K562 (cell line): ENCODE results near the gene PAIP1. TPM values are rescaled to one million over a fixed set of nuclear protein-coding genes. Genes with fewer than 3 reads are reported as not detected.
A peak's percentile ranks its signal among the peaks of the same experiment; 100 is the strongest.

Experiments
- CBFA2T2 ChIP-seq: fragments of 450-650 bp; conservative IDR thresholded peaks from 2 replicates; pipeline ENCODE4 v1.6.1; 2017; ENCODE audit warnings: mild to moderate bottlenecking
- ELF2 ChIP-seq: fragments of 250-450 bp; sonication (Bioruptor Pico); IDR thresholded peaks from 2 replicates; pipeline ENCODE4 v1.5.0; 2021; ENCODE audit warnings: mild to moderate bottlenecking
- GABPB2 ChIP-seq: fragments of 250-450 bp; sonication (Bioruptor Pico); conservative IDR thresholded peaks from 2 replicates; pipeline ENCODE4 v1.5.1; 2021; ENCODE audit warnings: mild to moderate bottlenecking
- GTF2A2 ChIP-seq: IDR thresholded peaks from 2 replicates; pipeline ENCODE4 v1.6.1; 2016; ENCODE audit warnings: mild to moderate bottlenecking, missing genetic modification characterization, missing compliant biosample characterization
- HIVEP1 ChIP-seq: fragments of 250-450 bp; sonication (Bioruptor Pico); IDR thresholded peaks from 2 replicates; pipeline ENCODE4 v1.4.0; 2020; ENCODE audit warnings: mild to moderate bottlenecking
- MIER1 ChIP-seq: fragments of 450-650 bp; IDR thresholded peaks from 2 replicates; pipeline ENCODE4 v1.6.1; 2016; ENCODE audit warnings: antibody characterized with exemption, mild to moderate bottlenecking, low read depth
- NR1H2 ChIP-seq: sonication (generic); formaldehyde crosslinking; IDR thresholded peaks from 2 replicates; pipeline ENCODE4 v1.4.0; 2020; ENCODE audit warnings: mild to moderate bottlenecking, missing genetic modification reagents
- PCBP1 ChIP-seq: fragments of 200-400 bp; formaldehyde crosslinking; IDR thresholded peaks from 2 replicates; pipeline ENCODE4 v1.6.1; 2018; ENCODE audit warnings: mild to moderate bottlenecking, low read depth, low read length; ENCODE audit not compliant: poor library complexity, severe bottlenecking
- RAD21 ChIP-seq, 2 experiments: fragments of 250-450 bp in 1 of 2; fragments of 450-650 bp in 1 of 2; sonication (Bioruptor Pico) in 1 of 2; formaldehyde crosslinking in 1 of 2; IDR thresholded peaks in 1 of 2; conservative IDR thresholded peaks in 1 of 2; 2 replicates each; pipeline versions ENCODE4 v1.4.0 to v1.8.0; 2020 to 2022; ENCODE audit warnings: mild to moderate bottlenecking in 2 of 2, moderate library complexity in 1 of 2
- TOE1 ChIP-seq, 2 experiments: fragments of 450-650 bp in 1 of 2; sonication (generic) in 1 of 2; formaldehyde crosslinking in 1 of 2; IDR thresholded peaks; 2 replicates each; pipeline versions ENCODE4 v1.7.1 to v1.8.0; 2016 to 2022; ENCODE audit warnings: borderline replicate concordance in 2 of 2, mild to moderate bottlenecking in 2 of 2, antibody characterized with exemption in 1 of 2, inconsistent platforms in 1 of 2, low read depth in 1 of 2, missing genetic modification reagents in 1 of 2, moderate library complexity in 1 of 2
- YY1 ChIP-seq, 3 experiments: IDR thresholded peaks; 2 replicates each; pipeline ENCODE4 v1.6.1; 2011; ENCODE audit warnings: low read length in 2 of 3, mild to moderate bottlenecking in 2 of 3, moderate library complexity in 2 of 3, borderline replicate concordance in 1 of 3, control low read depth in 1 of 3, low read depth in 1 of 3; ENCODE audit not compliant: insufficient read depth in 3 of 3, insufficient replicate concordance in 2 of 3, control insufficient read depth in 1 of 3, insufficient read length in 1 of 3; ENCODE audit errors: extremely low read depth in 1 of 3
- ZNF174 ChIP-seq: fragments of 250-450 bp; sonication (Bioruptor Pico); IDR thresholded peaks from 2 replicates; pipeline ENCODE4 v1.4.0; 2020; ENCODE audit warnings: mild to moderate bottlenecking
- polyA plus RNA-seq, 8 experiments: library from polyadenylated mRNA; depleted of rRNA in 4 of 8; stranded (reverse) in 5 of 8; unstranded in 3 of 8; fragments of >200 nt; fragmentation: Nextera tagmentation in 2 of 8; fragmentation: Illumina TruSeq in 1 of 8; extraction: Ambion mirVana in 2 of 8; extraction: Trizol in 1 of 8; gene quantifications; 2 replicates each; pipeline versions ENCODE4 v1.2.1 to v1.2.3, GENCODE V29; 2011 to 2014; ENCODE audit warnings: inconsistent platforms in 1 of 8, missing spikeins in 1 of 8
- total RNA-seq, 7 experiments: library from RNA; depleted of rRNA in 6 of 7; stranded (reverse); fragments of >200 nt in 6 of 7; fragmentation: Illumina TruSeq in 2 of 7; extraction: Trizol in 2 of 7; gene quantifications; 2 replicates each; pipeline versions ENCODE4 v1.2.1 to v1.2.3, GENCODE V29; 2011 to 2021; ENCODE audit warnings: low replicate concordance in 1 of 7
- TF ChIP-seq, protein P1 (sequence below): fragments of 200-800 bp; sonication (Bioruptor generic); IDR thresholded peaks from 2 replicates; pipeline ENCODE4 v1.6.1; 2016; ENCODE audit warnings: missing genetic modification characterization, missing compliant biosample characterization
- TF ChIP-seq, protein P2 (sequence below): fragments of 250-450 bp; sonication (Bioruptor Pico); IDR thresholded peaks from 2 replicates; pipeline ENCODE4 v1.9.0; 2021; ENCODE audit warnings: mild to moderate bottlenecking
- TF ChIP-seq, protein P3 (sequence below): fragments of 450-650 bp; formaldehyde crosslinking; IDR thresholded peaks from 2 replicates; pipeline ENCODE4 v1.4.0; 2022; ENCODE audit warnings: missing genetic modification characterization
- TF ChIP-seq, protein P4 (sequence below): fragments of 250-450 bp; sonication (Bioruptor Pico); IDR thresholded peaks from 2 replicates; pipeline ENCODE4 v1.8.0; 2021; ENCODE audit warnings: moderate library complexity, mild to moderate bottlenecking, inconsistent platforms

PAIP1 gene
- total and polyA plus RNA-seq, 9 of the 15 experiments (the other 6 are each of a cell fraction or from before 2014, with no cell fraction given): 51.7 to 181 (median 102) TPM

DNA sequence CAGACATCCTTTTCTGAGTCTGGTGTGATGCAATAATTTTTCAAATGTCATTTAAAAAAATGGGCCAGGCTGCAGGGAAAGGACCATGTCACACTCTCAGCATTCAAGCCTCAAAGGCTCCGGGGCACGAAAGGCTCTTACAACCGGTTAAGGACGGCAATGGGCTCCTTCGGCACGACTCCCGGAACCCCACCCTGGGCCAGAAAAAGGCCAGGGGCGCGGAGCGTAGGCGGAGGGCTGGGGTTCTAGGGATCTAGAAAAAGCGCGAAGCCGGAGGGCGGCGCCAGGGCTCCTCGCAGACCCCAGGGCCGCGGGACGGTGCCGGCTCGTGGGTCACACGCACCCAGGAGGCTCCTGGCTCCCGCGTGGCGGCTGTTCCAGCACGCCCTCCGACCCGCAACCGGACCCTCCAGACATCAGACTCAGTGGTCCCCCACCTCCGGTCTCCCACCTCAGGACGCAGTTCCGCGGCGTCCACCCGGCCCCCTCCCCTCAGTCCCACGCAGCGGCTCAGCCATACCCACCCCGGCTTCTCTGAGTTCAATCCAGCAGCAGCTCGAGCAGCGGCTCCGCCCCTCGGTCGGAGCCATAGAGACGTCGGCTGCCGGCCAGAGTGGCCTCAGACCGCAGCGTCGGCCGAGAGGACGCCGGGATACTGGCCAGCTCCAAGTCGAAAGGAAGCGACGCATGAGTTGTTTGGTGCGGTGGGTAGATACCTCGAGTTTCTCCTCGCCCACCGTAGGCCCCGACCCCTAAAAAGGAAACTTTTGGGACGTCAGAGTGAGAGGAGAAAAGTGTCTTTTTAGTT, 73.4 kb downstream of the PAIP1 start, which contains the start of gene TMEM267 (continued):
- TF ChIP-seq, protein P1, sequence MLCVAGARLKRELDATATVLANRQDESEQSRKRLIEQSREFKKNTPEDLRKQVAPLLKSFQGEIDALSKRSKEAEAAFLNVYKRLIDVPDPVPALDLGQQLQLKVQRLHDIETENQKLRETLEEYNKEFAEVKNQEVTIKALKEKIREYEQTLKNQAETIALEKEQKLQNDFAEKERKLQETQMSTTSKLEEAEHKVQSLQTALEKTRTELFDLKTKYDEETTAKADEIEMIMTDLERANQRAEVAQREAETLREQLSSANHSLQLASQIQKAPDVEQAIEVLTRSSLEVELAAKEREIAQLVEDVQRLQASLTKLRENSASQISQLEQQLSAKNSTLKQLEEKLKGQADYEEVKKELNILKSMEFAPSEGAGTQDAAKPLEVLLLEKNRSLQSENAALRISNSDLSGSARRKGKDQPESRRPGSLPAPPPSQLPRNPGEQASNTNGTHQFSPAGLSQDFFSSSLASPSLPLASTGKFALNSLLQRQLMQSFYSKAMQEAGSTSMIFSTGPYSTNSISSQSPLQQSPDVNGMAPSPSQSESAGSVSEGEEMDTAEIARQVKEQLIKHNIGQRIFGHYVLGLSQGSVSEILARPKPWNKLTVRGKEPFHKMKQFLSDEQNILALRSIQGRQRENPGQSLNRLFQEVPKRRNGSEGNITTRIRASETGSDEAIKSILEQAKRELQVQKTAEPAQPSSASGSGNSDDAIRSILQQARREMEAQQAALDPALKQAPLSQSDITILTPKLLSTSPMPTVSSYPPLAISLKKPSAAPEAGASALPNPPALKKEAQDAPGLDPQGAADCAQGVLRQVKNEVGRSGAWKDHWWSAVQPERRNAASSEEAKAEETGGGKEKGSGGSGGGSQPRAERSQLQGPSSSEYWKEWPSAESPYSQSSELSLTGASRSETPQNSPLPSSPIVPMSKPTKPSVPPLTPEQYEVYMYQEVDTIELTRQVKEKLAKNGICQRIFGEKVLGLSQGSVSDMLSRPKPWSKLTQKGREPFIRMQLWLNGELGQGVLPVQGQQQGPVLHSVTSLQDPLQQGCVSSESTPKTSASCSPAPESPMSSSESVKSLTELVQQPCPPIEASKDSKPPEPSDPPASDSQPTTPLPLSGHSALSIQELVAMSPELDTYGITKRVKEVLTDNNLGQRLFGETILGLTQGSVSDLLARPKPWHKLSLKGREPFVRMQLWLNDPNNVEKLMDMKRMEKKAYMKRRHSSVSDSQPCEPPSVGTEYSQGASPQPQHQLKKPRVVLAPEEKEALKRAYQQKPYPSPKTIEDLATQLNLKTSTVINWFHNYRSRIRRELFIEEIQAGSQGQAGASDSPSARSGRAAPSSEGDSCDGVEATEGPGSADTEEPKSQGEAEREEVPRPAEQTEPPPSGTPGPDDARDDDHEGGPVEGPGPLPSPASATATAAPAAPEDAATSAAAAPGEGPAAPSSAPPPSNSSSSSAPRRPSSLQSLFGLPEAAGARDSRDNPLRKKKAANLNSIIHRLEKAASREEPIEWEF (CRISPR knock-in tag): no peak; the same call in none of the 2 replicates
- peak; percentile 74 for TF ChIP-seq GTF2A2
- no peak for TF ChIP-seq ZNF174 (CRISPR knock-in tag)
- TF ChIP-seq CBFA2T2: no peak
- TF ChIP-seq ELF2 (CRISPR knock-in tag): no peak; the same call in 1 of the 2 replicates
- TF ChIP-seq, protein P2, sequence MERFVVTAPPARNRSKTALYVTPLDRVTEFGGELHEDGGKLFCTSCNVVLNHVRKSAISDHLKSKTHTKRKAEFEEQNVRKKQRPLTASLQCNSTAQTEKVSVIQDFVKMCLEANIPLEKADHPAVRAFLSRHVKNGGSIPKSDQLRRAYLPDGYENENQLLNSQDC (CRISPR knock-in tag): no peak
- TF ChIP-seq, protein P3, sequence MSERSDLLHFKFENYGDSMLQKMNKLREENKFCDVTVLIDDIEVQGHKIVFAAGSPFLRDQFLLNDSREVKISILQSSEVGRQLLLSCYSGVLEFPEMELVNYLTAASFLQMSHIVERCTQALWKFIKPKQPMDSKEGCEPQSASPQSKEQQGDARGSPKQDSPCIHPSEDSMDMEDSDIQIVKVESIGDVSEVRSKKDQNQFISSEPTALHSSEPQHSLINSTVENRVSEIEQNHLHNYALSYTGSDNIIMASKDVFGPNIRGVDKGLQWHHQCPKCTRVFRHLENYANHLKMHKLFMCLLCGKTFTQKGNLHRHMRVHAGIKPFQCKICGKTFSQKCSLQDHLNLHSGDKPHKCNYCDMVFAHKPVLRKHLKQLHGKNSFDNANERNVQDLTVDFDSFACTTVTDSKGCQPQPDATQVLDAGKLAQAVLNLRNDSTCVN (CRISPR knock-in tag): peak; percentile 3; the same call in 1 of the 2 replicates
- TF ChIP-seq, protein P4, sequence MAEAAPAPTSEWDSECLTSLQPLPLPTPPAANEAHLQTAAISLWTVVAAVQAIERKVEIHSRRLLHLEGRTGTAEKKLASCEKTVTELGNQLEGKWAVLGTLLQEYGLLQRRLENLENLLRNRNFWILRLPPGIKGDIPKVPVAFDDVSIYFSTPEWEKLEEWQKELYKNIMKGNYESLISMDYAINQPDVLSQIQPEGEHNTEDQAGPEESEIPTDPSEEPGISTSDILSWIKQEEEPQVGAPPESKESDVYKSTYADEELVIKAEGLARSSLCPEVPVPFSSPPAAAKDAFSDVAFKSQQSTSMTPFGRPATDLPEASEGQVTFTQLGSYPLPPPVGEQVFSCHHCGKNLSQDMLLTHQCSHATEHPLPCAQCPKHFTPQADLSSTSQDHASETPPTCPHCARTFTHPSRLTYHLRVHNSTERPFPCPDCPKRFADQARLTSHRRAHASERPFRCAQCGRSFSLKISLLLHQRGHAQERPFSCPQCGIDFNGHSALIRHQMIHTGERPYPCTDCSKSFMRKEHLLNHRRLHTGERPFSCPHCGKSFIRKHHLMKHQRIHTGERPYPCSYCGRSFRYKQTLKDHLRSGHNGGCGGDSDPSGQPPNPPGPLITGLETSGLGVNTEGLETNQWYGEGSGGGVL: no peak
- TF ChIP-seq RAD21 (CRISPR knock-in tag; conservative IDR thresholded peaks at IDR 0.05 in 1 of 2, IDR thresholded peaks at IDR 0.05 in 1 of 2): no peak; a peak in 2 of 4 replicates
- peak in 2 of 3 experiments; percentile 81 to 89 for TF ChIP-seq YY1 (IDR thresholded peaks at IDR 0.05; ENCODE audit: borderline replicate concordance in 1 of 3, control insufficient read depth in 1 of 3, extremely low read depth in 1 of 3, insufficient read depth in 3 of 3, insufficient read length in 1 of 3, insufficient replicate concordance in 2 of 3, low read depth in 1 of 3, low read length in 2 of 3)
- TF ChIP-seq TOE1 (IDR thresholded peaks at IDR 0.05; ENCODE audit: borderline replicate concordance): peak; percentile 15; the same call in 1 of the 2 replicates
- no peak for TF ChIP-seq TOE1 (CRISPR knock-in tag; IDR thresholded peaks at IDR 0.05; ENCODE audit: borderline replicate concordance, low read depth)
- TF ChIP-seq PCBP1: peak; percentile 77
- no peak for TF ChIP-seq MIER1
- TF ChIP-seq HIVEP1 (CRISPR knock-in tag): no peak
- TF ChIP-seq GABPB2 (CRISPR knock-in tag): no peak
- TF ChIP-seq NR1H2 (CRISPR knock-in tag): no peak
